ENCODE data around the gene GGACT. TPM values are rescaled to one million over a fixed set of nuclear protein-coding genes. Genes with fewer than 3 reads are reported as not detected.

GGACT gene
- total and polyA plus RNA-seq, 2 of the 8 experiments (the other 6 are each of a cell fraction or from before 2014, with no cell fraction given) = 1.1 to 1.5 TPM

DNA sequence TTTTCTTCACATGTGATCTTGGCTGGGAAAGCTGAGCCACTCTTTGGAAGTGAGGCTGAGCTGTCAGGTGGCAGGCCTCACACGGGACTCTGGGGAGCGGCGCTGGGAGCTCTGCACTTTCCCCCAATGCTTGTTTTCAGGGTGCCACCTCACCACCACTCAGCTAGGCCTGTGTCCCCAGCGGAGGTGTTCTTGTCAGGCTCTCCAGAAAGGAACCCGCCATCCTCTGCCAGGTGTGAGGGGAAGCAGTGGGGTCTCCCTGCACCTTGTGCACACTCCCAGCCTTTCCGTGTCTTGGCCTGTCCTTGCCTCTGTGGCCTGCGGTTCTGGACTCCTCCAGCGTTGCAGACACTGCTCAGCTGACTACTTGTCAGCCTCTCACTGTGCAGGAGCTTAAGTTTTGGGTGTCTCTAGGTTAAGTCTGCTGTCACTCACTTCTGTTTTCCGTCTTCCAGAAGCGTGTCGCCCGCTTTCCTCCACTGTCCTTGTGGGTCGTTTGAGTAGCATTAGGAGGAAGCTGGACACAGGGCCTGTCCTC, 51.9 kb downstream of the GGACT start (continued):
- TF ChIP-seq MAFK (IDR thresholded peaks at IDR 0.05; ENCODE audit: low read depth, low read length) (no peak), SAP30 (IDR thresholded peaks at IDR 0.05; ENCODE audit: insufficient read depth, insufficient replicate concordance, low read length) (no peak), YY1 (IDR thresholded peaks at IDR 0.05; ENCODE audit: low read depth, low read length) (no peak), SP4 (IDR thresholded peaks at IDR 0.05; ENCODE audit: low read length) (no peak), MAX (IDR thresholded peaks at IDR 0.05) (no peak)

All from H1 (cell line).